GM12873 (cell line): ENCODE measurements around the gene PTBP3.

Experiments
- TF ChIP-seq, protein P1 (sequence below): IDR thresholded peaks from 2 replicates; pipeline ENCODE4 v1.5.1; 2012; ENCODE audit warnings: low read depth, mild to moderate bottlenecking, moderate library complexity, low read length, control low read depth; ENCODE audit not compliant: insufficient read depth; ENCODE audit errors: missing control alignments

Gene PTBP3

DNA sequence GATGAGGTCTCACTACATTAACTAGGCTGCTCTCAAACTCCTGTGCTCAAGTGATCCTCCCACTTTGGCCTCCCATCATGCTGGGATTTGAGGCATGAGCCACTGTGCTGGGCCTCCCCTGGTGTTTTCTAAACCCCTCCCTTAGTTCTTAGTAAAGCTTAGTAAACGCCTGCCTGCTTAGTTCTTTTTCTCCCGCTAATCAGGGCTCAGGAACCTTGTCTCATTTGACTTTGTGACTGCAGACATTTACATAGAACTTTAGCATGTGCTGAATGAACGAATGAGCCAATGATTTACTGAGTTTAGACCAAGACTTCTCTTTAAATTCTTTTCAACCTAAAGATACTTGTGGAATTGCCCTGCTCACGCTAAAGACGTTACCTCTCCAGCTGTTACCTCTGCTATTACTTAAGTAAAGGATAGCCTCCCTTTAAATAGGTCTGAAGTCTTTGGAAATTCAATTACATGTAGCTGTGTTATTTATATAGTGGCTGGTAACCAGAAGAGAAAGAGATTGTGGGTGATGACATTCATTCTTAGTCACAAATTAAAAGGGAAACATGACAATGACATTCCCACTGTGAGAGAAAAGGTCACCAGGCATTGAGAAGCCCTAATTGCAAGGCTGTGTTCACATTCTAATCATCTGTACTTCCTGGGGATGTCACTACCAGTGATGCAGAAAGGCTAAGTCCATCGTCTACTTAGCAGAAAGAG lies 139.7 kb downstream of the PTBP3 start:
- TF ChIP-seq, protein P1, sequence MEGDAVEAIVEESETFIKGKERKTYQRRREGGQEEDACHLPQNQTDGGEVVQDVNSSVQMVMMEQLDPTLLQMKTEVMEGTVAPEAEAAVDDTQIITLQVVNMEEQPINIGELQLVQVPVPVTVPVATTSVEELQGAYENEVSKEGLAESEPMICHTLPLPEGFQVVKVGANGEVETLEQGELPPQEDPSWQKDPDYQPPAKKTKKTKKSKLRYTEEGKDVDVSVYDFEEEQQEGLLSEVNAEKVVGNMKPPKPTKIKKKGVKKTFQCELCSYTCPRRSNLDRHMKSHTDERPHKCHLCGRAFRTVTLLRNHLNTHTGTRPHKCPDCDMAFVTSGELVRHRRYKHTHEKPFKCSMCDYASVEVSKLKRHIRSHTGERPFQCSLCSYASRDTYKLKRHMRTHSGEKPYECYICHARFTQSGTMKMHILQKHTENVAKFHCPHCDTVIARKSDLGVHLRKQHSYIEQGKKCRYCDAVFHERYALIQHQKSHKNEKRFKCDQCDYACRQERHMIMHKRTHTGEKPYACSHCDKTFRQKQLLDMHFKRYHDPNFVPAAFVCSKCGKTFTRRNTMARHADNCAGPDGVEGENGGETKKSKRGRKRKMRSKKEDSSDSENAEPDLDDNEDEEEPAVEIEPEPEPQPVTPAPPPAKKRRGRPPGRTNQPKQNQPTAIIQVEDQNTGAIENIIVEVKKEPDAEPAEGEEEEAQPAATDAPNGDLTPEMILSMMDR = no peak

DNA sequence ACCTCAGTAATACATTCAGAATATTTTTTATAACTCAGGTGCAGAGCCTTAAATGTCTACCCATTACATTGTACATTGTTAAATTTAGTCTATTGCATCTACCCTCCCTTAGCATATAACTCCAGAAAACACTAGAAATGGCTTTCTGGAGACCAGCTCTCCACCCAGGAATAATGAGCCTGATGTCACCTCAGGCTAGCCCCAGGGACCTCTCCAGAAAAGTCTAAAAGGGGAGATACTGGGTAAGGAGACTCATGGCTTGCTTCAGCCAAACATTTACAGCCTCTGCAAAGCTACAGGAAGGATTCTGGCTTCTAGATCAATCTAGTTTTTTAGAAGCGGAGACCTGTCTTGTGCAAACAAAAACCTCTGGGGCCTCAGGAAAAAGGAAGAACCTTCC lies 144.5 kb downstream of the PTBP3 start:
- TF ChIP-seq, protein P1 = no peak

DNA sequence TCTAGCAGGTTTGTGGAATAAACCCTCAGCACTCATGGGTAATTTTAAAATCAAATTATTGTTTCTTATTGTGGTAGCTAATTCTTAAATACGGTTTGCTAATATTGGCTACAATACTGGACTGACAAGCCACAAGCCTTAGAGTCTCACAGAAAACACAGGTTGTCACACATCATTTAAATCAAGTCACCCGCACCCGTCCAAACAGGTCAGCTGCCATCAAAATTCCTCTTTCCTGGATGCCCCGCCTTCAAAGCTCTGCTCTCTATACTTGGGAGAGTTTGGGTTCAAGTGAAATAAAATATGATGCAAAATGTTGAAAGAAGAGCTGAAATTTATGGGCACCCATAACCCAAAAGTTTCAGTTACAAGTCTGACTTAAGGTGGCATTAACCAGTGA lies 146.0 kb downstream of the PTBP3 start:
- TF ChIP-seq, protein P1 = no peak

DNA sequence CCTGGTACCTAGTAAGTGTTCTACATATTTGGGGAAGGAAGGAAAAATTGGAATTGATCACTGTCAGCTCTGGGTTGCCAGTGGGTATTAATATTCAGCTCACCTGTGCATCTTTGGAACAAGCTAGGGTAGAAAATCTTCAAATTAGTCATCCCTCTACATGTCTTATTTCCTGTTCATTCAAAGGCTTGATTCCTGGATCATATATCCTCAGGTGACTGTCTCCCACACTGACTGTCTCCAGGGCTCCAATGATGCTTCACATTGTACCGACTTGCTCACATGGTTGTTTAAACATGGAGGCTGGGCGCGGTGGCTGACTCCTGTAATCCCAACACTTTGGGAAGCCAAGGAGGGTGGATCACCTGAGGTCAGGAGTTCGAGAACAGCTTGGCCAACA lies 146.7 kb downstream of the PTBP3 start:
- TF ChIP-seq, protein P1 = no peak

DNA sequence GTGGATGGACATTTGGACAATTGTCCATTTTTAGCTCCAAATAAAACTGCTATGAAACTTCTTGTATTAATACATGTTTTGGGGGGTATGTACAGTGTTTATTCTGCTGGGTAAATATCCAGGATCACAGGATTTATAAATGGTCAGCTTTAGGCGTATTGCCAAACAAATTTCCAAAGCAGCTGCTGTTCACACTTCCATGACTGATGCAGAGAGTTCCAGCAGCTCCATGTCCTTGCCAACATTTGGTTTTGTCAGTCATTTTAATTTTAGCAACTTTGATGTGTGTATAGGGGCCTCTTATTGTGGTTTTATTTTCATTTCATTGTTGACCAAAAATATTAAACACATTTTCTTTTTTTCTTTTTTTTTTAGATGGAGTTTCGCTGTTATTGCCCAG lies 148.5 kb downstream of the PTBP3 start:
- TF ChIP-seq, protein P1 = no peak

DNA sequence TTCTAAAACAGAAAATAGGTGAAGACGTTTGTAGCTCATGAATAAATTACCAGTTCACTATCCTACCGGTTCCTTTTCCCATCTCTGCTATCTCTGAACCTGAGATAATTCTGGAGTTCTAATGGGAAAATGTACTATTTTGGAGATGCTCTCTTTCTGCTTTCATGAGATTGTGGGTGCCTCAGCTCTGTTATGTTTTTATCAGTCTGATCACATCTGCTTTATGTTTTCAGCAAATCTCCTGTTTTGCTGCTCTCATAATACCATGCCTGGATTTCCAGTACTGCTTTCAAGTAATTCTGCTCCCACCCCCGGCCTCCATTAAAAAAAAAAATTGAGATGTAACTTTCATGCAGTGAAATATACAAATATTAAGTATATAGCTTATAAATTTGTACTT lies 149.2 kb downstream of the PTBP3 start:
- TF ChIP-seq, protein P1 = no peak

DNA sequence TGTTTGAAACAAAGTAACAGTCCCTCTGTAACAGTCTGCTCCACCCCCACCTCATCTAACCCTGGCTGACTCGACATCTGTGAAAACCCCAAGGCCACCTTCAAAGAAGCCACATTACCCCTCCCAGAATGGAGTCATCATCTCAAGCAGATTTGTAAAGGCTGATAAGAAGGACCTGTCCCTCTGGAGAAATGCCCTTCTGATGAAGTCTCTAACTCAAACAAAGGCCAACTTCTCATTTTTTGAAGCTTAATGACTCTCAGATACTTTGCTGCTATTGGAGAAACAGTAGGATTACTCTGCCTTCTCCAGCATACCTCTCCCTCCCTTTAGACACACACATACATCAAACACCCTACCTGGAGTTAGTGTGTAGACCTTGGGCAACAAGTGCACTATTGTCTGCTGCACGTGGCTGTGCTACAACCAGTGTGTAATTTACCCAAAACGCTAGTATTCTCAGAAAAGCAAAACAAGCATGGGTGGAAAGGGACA lies 153.0 kb downstream of the PTBP3 start:
- TF ChIP-seq, protein P1 = no peak

DNA sequence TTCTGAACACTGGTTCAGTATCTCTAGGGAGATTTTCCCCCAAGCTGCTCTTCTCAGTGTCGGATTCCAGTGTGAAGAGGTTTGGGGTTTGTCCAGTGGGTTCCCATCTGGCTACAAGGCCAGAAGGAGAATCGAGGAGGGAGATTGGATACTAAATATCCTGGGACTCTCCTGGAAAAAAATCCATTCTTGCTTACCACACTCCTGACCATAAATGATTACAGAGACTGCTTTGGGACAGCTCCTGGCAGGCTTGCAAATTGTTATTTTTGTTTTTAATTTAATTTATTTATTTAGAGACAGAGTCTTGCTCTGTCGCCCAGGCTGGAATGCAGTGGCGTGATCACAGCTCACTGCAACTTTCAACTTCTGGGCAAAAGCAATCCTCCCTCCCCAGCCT lies 153.6 kb downstream of the PTBP3 start:
- TF ChIP-seq, protein P1 = no peak
